GM21381 (cell line): Measurements from ENCODE around the gene TTLL4.
A peak's percentile ranks its signal among the peaks of the same experiment; 100 is the strongest.
"Not testable (repeated sequence)": the region's sequence is repeated elsewhere in the genome, so short reads cannot be mapped to it uniquely, and the experiment has no call there.

Experiments
- ATAC-seq: cut with Tn5 transposase; IDR thresholded peaks from one replicate; pipeline ENCODE4 v1.9.1; 2021; ENCODE audit warnings: mild to moderate bottlenecking, moderate library complexity; ENCODE audit not compliant: unreplicated experiment

The TTLL4 gene

DNA sequence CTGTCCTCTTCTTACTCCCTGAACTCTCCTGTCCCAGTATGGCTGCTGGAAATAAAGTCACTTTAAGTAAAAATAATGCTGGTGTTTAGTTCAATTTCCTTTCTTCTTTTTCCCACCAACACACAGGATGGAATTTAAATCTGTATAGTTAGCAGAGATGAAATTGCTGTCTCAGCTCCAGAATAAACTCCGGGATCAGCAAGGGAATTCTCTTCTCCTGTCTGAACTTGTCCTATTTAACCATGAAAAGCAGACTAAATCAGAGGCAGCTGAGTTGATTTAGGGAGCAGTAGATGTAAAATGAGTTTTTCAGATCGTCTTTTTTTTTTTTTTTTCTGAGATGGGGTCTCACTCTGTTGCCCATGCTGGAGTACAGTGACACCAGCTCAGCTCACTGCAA lies 25.9 kb downstream of the TTLL4 start:
- no peak for ATAC-seq

DNA sequence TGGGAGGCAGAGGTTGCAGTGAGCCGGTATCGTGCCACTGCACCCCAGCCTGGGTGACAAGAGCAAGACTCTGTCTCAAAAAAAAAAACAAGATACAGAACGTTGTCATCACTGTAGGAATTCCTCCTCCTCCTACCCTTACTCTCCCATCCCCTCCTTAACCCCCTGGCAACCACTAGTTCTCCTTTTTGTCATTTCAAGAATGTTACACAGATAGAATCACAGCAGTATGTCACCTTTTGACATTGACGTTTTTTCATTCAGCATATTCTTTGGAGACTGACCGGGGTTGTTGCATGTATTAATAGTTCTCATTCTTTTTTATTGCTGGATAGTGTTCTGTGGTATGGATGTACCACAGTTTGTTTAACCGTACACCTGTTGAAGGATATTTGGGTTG lies 32.4 kb downstream of the TTLL4 start:
- peak; percentile 53 for ATAC-seq

DNA sequence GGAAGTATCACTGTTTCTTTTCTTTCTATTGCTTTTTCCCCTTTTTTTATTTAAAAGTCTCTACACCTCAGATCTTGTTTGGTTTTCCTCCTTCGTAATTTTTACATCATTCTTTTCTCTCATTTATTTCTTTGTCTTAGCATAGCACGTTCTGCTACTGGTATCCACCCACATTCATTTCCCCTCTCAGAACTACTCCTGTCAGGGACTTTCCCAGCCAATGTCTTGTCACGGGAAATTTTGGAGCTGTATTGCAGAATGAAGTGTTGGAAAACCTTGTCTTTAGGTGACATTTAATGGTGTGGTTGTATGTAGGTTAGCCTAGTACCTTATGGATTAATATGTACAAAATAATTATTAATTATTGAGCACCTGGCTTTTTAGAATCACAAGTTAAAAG lies 34.0 kb downstream of the TTLL4 start:
- no peak for ATAC-seq

DNA sequence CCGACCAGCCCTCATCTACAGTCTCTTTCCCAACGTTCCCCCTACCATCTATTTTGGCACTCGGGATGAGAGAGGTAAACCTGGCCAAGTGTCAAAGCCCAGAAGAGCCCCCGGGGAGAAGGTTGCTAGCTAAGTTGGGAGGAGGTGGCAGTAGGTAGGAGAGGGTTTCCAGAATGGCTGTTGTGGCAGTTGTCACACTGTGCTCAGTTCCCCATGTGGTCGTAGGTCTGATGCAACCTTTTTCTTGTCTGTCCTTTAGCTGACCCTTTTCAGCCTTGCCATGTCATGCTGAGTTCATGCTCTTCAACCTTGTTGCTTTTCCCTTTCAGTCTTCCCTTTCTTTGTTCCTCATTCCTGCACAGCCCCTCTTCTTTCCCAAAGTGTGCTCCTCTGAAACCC lies 34.5 kb downstream of the TTLL4 start:
- ATAC-seq, result no peak

DNA sequence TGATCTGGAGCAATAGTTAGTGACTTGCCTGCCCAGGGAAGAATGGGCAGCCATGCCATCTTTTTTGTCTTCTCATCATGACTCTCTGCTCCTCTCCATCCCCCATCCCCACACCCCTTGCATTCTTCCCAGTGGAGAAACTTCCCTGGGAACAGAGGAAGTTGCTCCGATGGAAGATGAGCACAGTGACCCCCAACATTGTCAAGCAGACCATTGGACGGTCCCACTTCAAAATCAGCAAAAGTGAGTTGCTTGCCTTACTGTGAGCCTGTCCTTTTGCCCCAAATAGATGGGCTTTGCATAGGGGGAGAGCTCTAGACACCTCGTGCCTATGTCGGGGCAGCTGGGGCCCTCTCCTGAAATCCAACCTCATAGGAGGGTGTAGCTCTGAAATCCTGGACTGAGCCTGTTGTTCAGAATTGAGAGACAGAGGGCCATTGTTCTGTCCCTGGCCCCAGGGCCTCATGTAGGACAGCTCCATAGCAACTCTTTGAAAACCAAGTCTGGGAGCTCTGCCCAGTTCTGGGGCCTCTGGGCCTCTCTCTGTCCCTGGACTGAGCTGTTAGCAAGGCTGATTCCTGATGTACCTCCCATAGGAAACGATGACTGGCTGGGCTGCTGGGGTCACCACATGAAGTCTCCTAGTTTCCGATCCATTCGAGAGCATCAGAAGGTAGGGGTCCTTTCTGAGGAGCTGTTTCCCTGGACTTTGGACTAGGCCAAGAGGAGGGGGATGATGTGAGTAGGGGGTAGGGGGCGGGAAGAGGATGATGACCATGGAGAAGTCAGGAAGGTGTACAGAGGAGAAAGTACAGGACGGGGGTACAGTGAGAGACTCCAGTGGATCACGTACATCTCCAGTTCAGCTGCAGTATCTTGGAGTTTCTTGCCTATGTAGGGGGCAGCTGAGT lies 35.2 kb downstream of the TTLL4 start:
- ATAC-seq, result no peak

DNA sequence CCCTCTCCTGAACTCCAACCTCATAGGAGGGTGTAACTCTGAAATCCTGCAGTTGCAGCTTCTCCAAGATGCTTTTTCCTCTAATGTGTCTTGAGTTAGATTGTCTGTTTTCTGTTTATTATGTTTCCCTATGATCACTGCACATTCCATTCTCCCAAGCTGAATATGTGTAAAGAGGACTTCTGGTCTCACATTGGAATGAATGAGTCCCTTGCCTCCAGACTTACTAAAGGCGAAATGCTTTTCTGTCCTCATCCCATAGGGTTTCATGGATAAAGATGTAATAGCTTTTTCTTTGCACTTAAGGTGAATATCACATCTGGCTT lies 35.8 kb downstream of the TTLL4 start:
- no peak for ATAC-seq

DNA sequence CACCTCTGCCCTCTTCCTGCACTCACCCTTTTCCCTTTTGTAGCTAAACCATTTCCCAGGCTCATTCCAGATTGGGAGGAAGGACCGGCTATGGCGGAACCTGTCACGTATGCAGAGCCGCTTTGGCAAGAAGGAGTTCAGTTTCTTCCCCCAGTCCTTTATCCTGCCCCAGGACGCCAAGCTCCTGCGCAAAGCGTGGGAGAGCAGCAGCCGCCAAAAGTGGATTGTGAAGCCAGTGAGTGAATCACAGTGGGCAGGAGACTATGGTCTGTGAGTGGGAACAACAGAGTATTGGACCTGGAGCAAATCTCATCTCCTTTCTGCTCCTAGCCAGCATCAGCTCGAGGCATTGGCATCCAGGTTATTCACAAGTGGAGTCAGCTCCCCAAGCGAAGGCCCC lies 36.3 kb downstream of the TTLL4 start:
- no peak for ATAC-seq

DNA sequence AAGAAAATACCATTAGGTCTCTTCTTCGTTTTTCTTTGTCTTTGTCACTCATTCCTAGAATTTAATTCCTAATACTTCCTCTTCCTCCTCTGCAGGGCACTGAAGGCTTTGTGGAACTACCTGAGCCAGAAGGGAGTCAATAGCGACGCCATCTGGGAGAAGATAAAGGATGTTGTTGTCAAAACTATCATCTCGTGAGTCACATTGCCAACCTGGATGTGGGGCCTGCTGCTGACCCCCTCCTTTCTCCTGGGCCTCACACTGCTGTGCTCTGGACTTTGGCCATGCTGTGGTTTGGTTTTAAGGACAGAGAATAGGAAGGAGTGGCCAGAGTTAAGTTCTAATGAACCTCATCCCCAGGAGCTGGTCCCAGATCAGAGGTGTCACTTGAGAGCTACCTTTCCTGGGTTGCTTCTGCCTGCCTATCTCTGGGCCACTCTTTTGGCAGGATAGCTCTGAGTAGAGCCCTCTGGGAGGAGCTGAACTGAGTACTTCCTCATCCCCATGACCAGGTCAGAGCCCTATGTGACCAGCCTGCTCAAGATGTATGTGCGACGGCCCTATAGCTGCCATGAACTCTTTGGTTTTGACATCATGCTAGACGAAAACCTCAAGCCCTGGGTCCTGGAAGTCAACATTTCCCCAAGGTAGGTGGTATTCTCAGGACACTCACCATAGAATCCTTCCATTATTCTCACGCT lies 38.3 kb downstream of the TTLL4 start:
- no peak for ATAC-seq

DNA sequence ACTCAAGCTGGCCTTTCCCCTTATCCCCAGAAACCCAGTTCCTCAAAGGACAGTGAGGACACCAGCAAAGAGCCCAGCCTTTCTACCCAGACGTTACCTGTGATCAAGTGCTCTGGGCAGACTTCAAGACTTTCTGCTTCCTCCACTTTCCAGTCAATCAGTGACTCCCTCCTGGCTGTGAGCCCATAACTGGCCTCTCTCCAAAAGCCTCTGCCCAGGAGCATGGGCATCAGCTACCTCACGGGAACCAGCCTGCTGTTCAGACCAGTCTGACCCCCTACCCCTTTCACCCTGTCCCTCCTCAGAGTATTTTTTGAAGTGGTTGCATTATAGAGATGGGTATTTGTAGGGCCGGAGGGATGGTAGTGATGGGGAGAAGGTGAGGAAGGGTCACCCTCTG lies 43.6 kb downstream of the TTLL4 start:
- no peak for ATAC-seq

DNA sequence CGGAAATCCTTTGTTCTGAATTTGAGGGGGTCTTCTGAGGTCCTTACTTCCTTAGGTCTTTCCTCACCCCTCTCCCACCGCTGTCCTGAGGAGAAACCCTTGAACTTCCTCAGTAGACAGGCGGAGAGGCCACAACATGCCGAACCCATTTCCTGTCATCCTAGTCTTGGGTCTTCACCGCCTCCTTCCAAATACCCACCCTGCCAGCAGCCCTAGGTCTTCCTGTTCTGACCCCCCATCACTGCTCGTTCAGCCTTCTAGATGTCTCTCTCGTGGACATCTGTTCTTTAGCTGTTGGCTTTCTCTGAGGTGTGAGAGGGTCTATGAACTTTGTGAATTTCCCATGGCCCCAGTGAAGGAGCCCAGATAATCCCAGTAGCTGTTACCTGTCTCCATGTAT lies 44.1 kb downstream of the TTLL4 start:
- no peak for ATAC-seq

DNA sequence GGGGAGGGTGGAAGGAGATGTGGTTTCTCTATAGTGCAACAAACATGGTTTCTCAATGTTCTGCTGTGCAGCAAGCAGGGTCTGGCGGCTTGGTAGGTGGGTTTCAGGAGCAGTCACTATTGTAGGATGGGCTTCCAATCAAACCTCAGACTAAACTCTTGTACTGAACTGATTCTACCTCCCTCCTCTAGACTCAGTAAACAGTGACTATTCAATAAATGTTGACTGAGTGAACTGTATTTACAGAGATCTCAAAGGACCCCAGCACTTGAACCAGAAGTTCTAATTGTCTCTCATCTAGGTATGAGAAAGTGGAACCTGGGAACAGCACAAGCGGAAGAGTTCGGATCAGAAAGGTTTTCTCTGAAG lies 44.5 kb downstream of the TTLL4 start:
- no peak for ATAC-seq

DNA sequence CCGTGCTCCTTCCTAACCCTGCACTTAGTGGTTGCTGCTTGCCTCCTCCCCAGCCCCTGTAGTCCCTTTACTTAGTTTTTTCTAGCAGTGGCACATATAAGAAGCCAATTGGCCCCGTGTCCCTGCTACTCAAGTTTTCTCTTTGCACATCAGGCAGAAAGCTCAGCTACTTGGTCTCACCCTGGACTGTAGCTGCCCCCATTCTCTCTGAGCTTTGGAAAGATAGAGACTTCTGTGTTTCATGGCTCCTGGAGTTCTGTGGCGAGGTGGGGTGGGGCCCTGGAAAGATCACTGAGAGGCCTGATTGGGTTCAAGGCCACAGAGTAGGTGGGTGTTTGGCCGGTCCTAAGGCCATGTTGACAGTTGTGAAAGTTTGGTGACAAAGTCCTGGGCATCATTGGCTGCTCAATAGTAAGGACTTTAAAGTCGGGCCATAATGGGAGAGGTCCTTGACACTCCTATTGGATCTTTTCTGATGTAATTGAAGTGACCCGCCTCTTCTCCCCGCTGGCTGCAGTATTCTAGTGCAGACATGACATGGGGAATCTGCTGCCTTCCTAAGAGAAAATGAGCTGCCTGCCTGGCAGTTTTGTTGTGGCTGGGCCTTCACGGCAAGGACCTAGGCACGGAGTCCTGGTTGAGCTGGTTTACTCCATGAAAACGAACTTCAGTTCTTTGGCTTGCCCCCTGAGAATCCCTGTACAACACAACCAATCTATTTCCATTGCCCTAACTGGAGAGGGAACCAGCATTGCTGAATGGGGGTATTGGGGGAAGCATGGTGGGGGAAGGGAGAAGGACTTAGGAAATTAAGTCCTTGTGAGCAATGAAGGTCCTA lies 45.2 kb downstream of the TTLL4 start:
- no peak for ATAC-seq

DNA sequence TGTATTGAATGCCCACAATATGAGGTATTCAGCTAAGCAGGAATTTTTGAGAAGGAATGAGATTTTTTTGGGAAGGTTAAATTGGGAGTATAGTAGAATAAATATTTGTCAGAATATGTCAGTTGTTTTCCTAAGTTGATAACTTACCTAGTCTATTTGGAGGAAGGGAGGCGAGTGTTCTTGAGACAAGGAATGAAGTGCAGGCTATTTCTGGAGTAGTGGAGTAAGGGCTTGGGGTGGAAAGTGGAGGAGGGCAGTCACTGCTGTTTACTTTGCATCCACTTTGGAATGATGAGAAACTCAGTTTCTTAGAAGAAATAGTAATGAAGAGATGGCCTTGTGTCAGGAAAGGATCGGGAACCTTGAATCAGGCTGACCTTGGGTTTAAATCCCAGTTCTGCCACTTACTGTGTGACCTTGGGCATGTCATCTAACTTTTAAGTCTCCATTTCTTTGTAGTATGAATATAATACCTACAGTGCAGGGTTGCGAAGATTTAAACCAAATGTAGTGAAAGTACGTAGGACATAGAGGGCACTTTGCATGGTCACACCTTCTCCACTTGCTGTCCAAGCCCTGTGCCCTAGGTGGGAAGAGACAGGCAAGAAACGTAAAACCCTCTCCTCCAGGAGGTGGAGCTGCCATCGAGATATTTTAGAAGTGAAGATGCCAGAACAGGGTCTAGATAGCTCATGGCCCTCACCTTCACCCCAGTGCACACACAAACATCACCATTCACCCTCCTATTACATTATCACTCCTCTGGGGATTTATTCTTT lies 46.2 kb downstream of the TTLL4 start:
- no peak for ATAC-seq

DNA sequence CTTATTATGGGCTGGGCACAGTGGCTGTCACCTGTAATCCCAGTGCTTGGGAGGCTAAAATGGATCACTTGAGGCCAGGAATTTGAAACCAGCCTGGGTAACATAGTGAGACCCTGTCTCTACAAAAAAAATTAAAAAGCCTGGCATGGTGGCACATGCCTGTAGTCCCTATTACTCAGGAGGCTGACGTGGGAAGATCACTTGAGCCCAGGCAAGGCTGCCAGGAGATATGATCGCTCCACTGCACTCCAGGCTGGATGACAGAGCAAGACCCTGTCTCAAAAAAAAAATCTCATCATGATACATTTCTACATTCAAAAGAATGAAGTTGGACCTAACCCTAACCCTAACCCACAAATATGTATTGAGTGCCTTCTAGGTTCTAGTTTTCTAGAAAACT lies 51.2 kb downstream of the TTLL4 start:
- no peak for ATAC-seq

DNA sequence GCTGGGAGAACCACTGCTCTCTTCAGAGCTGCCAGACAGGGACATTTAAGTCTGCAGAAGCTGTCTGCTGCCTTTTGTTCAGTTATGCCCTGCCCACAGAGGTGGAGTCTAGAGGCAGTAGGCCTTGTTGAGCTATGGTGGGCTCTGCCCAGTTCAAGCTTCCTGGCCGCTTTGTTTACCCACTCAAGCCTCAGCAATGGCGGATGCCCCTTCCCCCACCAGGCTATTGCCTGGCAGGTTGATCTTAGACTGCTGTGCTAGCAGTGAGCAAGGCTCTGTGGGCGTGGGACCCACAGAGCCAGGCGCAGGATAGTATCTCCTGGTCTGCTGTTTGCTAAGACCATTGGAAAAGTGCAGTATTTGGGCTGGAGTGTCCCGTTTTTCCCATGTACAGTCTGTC lies 62.1 kb downstream of the TTLL4 start:
- not testable (repeated sequence) for ATAC-seq

DNA sequence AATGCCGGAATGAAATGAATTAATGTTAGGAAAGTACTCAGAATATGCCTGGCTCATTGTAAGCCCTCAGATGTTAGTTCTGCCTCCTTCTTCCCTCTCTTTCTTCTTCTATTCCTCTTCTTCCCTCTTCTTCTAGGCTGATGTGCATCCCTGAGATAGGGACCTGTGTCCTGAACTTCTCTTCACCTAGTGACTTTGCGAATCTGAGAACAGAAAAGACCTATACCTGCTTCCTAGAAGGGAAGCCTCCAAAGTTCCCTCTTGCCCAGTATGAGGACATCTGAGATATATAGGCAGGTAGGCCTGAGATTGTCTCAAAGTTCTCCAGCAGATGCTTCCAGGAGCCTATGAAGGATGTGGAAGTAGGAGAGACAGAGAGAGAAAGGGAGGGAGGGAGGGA lies 63.2 kb downstream of the TTLL4 start:
- no peak for ATAC-seq

DNA sequence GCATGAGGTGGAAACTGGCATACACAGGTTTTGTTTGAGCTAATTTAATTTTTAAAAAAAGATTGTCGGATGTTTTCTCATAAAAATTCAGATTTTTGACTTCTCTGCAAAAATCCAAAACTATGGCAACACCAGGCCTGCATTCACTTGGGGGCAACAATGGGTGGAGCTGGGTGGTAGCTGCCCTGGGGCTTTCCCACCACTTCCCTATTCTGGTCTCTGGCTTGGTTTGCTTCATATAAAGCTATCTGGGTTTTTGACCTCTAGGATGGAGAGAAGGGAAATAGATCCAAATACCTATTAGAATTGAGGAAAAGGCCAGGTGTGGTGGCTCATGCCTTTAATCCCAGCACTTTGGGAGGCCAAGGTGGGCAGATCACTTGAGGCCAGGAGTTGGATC lies 65.9 kb downstream of the TTLL4 start:
- no peak for ATAC-seq

DNA sequence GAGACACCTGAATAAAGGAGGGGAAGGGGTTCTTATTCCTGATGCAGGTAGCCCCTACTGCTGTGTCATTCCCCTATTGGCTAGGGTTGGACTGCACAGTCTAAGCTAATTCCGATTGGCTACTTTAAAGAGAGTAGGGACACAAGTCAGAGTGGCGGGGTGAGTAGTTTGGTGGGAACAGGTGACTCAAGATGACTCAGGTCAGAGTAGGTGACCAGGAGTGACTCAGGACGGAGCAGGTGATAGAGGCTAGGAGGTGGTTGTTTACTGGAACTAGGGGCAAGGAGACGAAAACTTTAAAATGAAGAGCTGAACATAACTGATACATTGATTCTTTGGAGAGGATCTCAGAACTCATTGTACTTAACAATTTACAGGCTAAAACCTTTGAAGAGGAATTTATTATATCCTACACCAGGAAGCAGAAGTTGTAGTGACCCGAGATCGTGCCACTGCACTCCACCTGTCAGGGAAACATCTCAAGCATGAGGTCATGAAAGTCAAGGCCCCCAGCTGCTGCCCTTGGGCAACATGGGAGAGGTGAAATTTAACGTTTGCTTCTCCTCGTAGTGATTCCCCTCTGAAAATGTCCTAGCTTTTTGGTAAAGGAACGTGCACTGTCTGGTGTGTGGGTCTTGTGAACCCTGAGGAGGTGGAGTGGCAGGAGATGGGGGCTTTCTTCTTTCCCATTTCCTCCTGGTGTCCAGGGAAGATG lies 66.8 kb downstream of the TTLL4 start:
- no peak for ATAC-seq

DNA sequence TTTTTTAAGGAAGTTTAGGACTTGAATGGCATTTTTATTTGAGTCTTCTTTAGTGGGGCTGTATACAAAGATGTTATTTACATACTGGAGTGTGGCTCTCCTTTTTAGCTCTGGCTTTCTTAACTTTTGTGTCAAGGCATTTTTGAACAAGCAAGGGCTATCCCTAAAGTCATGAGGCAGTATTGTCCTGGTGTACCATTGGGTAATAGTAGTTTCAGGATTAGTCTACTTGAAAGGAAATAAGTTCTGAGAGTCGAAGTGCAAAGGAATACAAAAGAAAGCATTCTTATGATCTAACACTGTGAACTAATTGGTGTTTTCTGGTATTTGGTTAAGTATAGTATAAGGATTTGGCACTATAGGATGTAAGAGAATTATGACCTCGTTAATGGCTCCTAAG lies 69.4 kb downstream of the TTLL4 start:
- no peak for ATAC-seq
